GM19238 (cell line): ENCODE measurements around the gene DHRS13.

Experiments
- DNase-seq: peaks from one replicate; pipeline ENCODE4 v3.0.0; 2011; ENCODE audit warnings: low spot score; ENCODE audit not compliant: insufficient read length

The DHRS13 gene, protein sequence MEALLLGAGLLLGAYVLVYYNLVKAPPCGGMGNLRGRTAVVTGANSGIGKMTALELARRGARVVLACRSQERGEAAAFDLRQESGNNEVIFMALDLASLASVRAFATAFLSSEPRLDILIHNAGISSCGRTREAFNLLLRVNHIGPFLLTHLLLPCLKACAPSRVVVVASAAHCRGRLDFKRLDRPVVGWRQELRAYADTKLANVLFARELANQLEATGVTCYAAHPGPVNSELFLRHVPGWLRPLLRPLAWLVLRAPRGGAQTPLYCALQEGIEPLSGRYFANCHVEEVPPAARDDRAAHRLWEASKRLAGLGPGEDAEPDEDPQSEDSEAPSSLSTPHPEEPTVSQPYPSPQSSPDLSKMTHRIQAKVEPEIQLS

DNA sequence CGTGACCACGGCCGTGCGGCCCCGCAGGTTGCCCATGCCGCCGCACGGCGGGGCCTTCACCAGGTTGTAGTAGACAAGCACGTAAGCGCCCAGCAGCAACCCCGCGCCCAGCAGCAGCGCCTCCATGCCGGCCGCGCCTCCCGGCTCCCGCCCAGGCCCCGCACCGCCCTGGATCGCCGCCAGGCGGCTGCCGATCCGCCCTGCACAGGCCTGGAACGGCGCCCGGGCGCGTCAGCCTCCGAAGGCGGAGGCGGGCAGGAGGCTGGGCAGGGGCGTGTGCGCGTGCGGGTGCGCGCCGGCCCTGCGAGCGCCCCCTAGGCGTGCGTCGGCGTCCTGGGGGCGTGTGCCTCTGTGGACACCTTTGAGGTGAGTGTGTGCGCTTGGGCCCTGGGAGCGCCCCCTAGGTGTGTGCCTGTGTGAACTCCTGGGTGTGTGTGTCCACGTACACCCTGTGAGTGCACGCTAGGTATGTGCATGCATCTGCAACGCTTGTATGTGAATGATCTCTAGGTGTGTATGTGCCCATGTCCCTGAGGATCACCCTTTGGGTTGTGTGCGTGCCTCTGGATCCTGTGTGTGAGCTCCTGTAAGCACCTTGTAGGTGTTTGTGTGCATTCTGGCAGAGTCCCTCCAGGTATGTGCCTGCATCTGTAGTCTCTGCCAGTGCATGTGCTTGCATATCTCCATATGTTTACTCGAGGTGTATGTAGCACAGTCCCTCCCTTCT is at the start of gene DHRS13:
TSS of gene DHRS13 (minus strand) at position 261 of the 727 bp plus-strand sequence. CDS start at position 126, 135 bp downstream.
- peak; percentile 94 for DNase-seq

DNA sequence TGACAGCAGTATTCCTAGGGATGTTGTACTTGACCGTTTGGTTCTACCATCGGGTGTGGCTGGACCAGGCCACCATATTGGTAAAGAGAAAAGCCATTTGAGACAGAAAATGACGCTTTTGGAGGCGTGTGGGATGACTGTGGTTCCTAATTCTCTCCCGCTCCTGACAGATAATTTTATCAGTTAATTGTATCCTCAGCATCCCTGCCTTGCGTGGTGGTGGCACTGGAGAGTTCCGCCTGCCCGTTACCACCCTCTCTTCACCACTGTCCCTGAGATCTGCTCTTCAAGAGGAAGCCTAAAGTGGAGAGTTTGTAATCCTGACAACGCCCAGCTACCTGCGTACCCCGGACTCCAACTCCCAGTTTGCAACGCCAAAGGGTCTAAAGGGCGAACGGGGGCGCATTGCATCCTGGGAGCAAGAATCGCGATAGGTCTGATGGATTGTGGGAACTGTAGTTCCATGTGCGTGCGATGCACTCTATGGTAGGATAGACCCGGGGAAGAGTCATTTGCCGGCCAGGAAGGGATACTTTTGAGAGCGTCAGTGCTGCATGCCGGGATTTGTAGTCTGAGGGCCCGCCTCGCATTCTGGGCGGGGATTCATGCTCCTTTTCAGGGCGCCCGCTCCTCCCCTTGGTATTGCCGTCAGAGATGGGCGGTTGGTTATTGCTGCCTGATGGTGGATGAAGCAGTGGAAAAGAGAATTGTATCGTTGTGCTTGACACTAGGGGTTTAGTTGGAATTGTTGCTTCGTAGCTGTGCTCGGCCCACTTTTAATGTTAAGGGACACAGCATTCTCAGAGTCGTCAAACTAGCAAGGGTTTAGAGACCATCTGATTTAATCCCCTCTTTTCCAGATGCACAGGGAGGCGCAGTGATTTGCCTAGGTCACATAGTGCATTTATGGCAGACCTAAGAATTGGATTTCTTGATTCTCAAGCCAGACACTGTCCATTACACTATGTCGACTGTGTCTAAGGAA is 49.4 kb upstream of the DHRS13 start:
- peak; percentile 92 for DNase-seq

DNA sequence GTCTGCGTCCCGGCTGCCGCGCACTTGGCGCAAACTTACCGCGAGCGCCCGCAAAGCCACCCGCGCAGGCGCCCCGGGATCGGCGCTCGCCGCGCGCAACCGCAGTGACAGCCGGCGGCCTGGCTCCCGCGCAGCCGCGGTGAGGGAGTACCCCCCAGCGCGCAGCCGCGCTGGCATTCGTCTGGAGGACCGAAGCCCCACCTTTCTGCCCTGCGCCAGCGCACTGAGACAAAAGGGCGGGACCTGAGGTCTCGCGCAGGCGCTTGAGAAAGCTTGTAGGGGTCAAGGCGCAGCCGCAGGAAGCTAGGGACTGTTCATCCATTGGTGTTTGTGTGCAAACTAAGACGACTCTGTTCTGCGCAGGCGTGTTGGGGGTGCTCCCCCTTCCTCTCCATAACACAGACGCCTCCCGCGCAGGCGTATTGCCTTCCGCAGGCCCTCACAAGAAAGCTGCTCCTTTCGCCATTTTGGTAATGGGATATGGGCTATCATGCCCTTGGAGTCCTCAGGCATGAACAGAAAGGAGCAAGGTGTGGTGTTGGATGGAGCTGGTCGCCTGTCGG is 48.6 kb upstream of the DHRS13 start, which contains the start of gene PHF12:
TSS of gene PHF12 (minus strand) at position 91 of the 563 bp plus-strand sequence. CDS start 558 bp downstream, outside the sequence.
- peak; percentile 90 for DNase-seq

DNA sequence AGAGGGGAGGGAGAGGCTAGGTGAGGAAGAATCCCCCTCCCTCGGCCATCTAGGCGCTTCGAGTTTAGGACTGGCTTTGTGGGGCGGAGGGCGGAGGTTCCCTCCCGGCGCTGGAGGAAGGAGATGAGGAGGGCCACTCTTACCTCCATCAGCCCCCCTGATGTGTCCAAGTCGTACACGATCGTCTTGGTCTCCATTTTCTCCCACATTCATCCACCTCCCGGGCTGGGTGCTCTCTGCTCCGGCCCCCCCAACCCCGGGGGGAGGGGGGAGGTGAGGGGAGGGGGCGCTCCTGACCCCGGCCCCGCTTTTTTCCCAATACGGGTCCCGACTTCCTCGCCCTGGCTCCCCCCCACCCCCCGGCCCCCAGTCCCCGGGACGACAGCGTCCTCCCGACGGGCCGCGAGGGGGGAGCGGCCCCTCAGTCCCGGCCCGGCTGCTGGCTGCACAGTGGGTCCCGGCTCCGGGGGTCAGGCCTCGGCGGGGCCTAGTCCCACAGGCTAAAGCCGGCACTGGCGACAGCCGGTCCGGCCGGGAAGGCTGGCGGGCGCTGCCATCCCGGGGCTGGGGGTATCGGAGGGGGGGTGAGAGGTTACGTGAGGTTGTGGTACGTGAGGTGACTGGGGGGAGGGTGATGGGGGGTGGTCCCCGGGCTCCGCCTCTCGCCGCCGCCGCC is 48.0 kb upstream of the DHRS13 start:
- no peak for DNase-seq

DNA sequence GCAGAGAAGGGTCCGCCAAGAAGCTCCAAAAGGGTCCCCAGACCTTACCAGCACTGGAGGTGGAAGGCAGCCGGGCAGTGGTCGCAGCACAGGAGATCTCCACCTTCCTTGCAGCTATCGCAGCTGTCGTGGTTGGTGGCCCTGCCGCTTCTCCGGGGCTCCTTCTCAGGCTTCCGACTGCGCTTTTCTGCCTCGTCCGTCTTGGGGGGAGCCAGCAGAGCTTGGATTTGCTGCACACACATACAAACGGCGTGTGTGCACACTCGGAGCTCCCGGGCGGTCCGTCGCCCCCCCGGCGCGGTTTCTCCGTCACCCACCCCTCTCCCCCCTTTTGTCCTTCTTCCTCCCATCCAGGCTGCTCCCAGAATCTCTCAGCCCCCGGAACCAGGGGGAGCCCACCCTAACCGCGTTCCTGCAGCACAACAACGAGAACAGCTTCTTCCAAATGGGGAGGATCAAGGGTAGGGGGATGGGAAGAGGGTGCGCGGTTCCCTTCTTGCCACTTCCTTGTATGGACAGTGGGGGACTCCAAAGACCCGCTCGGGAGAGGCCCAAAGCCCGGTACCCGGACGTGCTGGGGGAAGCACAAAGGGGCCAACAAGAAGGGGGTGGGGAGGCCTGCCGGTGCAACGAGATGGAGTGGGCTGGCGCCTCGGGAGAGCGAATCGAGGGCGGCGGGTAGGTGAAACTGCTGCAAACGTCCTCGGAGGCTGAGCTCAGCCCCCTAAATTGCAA is 47.3 kb upstream of the DHRS13 start:
- no peak for DNase-seq

DNA sequence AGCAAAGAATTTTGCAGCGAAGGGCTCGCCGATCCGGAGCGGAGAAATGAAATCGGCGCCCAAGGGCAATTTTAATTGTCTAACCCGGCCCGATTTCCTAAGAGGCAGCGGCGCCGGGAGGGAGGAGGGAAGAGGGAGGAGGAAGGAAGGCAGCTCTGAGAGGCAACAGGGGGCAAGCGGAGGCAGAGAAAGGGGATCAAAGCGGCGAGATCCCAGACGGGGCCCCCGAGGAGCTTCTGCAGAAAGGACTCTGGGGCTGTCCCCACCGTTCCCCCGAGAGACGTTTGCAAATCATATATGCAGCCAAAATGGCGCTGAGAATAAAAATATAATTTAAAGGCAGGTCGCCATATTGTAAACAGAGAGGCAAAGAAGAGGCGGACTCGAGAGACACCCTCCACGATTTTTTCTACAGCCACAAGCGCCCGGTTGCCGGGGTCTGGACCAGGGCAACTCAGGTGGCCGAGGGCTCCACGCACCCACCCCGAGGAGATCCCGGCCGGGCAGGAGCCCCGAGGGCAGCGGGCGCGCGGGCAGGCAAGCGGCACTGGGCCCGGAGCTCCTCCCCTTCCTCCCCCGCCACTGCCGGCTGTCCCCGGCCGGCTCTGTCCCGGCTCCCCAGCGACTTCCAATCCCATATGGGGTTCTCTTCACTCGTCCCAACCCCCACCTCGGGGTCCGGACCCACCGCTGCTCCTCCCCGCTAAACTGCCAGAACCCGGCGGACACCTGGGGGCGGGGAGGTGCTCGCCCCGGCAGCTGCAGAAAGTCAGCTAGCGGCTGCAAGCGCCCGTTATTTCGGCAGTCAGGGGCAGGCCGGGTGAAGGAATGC is 46.5 kb upstream of the DHRS13 start:
- no peak for DNase-seq

DNA sequence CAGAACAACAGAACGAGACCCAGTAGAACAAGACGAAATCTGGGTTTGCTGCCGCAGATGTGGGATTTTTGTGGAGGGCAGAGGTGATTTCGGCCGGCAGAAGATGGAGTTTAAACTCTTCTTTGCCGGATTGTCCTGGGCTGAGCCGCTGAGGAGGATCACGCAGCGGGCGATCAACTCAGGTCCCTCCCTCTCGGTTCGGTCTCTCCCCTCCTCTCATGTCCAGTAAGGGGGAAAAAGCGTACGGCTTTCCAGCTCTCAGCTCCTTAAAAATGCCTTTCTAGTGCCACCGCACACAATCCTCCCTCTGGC is 46.0 kb upstream of the DHRS13 start:
- DNase-seq = no peak

DNA sequence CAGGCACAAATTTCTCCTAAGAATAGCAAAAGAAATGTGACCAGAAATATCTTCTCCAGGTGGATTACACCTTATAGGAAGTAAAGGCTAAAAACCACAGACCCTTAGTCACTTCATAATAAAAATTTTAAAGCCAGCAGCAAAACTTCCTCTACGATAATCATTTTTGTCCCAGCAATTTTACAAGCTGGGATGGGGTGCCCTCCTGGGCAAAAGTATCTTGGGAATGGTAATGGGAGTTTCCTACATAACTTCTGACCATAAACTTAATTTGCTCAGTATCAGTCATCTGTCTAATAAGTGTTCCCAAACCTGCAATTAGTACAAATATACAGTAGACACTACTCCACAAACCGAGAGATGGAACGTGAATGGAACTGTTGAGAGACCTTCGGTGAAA is 45.5 kb upstream of the DHRS13 start:
- no peak for DNase-seq

DNA sequence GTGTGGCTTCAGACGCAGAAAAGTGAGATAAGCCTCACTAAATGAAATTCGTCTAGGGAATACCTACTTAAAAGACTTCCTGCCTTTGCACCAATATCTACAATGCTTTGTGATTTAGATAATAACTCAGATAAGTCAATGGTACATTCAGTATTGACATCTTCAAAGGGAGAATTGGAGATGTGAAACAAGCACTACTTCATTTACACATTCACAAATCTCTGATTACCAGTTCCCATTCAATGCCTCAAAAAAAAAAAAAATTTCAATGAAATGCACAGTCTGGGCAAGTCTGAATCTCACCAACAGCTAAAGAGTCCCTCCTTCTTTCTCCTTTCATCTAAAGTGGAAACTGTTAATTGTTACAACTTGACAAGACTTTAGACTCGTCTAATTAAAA is 44.8 kb upstream of the DHRS13 start:
- no peak for DNase-seq

DNA sequence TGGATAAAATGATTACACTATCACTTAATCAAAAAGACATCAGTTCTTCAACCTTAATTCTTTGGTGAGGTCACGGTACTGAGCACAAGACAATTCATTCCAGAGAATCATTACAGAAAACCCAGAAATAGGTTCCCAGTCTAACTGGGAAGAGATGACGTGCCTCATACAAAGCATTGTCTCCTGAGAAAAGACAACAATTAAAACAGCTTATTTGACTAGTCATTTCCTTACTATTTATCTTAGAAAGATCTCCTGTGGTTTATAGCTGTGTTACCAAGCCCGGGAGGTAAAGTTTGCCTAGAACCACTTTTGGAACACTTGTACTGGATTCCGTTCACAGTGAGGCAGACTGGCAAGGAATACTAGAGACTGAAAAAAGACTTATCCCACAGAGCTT is 43.4 kb upstream of the DHRS13 start:
- DNase-seq = no peak

DNA sequence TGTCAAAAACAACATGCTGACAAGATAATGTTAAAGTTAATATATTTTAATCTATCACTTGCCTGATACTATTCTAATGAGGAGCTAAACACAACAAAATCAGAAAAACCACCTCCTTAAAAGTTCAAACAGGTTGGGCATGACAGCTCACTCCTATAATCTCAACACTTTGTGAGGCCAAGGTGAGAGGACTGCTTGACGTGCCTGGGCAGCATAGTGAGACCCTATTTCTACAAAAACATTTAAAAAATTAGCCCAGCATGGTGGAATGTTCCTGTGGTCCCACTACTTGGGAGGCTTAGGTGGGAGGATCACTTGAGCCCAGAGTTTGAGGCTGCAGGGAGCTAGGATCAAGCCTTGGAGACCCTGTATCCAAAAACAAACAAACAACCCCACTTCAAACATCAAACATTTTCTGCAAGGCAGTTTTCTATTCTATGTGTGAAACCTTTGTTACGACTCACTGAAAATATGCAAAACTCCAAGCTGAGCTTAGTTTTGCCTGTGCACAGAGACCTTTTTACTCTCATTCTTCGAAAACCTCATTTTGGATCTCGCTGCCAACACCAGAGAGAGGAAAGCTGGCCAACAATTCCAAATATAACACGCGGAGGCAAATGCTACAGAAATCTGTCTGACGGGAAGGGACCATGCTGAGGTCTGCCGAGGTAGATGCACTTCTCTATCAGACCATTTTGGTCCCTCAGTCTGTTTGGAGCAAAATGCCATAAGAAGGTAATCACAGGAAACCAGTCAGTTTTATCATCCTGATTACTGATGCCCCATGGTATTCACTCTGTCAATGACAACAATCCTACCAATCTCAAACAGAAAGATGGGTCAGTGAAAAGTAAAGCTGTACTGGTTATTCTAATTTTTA is 42.2 kb upstream of the DHRS13 start:
- DNase-seq = no peak

DNA sequence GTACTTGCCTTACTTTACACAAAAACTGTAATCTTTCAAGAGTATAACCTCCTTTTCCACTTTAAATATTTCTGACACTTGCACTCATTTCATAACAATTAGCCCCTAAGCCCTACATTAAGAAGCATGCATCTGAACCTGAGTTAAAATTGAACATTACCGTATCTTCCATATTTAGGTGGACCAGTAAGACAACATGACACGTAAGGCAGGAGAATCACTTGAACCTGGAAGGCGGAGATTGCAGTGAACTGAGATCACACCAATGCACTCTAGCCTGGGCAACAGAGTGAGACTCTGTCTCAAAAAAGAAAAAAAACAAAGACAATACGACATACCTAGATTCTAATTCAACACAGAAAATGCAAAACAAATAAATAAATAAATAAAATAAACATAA is 41.5 kb upstream of the DHRS13 start:
- no peak for DNase-seq

DNA sequence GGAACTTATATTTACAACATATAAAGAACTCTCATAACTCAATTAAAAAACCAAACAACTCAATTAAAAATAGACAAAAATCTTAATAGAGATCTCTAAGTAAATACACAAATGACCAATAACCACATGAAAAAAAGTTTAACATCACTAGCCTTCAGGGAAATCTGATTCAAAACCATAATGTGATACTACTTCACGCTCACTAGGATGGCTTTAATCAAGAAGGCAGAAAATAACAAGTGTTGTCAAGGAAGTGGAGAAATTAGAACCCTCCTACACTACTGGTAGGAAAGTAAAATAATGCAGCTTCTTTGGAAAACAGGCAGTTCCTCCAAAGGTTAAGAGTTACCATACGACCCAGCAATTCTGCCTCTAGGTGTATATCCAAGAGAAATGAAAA is 40.0 kb upstream of the DHRS13 start:
- DNase-seq = no peak

DNA sequence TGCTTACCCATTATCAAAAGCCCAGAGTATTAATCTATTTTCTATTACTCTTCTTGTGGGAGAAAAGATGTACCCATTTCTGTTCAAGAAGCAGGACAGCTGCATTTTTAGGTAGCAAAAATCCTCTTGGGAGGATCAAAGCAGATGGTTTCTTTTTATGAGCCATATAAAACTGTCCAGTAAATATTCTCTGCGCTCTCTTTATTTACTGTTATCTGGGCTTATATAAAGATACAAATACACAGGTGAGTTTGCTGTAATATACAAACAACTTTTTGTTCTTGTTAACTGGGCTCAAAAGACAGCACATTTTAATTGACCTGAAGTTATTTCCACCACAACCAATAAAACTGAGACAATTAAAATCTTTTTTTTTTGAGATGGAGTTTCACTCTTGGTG is 38.4 kb upstream of the DHRS13 start:
- DNase-seq = no peak

DNA sequence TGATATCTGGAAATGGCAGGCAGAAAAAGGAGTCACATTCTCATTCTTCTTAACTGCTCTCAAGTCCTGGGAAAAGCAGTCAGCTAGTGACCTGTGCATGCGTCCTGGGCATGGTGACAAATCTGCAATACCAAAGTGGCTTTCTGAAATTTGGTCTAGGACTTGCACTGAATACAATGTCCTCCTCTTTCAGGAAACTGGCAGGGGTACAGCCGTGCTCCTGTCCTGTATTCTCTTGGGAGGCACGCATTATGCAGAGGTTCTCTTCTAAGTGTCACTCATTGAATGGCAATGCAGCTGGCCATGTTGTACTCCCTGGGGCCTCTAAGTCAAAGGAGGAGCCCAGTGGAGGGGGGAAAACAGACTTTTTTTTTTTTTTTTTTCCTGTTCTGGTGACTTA is 37.8 kb upstream of the DHRS13 start:
- DNase-seq = no peak

DNA sequence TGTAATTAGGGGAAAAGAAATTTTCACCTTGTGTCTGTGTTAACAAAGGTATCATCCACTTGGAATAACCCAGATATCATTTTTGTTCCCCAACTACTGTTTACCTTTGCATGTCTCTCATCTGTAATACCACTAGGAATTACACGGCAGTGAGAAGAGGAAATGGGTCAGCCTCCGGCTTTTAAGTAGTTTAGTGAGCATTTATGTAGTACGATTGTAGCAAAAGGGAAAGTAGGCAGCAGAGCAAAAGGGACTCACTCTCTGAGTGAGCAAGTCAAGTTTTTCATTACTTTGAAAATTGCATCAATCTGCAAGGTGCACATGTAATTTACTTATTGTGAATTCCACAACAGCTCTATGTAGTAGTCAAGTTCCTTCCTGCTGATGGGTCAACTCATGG is 37.3 kb upstream of the DHRS13 start:
- no peak for DNase-seq

DNA sequence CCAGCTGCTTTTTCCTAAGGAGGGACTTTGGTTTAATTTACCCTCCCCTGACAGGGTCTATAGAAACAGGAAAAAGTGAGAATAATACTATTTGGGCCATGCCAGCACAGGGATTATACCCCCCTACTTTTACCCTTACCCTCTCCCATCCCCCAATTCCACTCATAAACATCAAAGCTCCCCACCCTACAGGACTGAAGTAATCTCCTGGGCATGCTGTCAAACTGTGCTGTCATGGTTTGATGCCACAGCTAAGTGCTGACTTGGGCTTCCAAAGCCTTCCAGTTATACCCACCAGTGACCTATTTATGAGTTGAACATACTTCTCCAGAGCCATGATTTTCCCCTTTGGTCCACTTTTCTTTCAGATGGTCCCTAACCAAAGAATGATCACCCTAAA is 35.7 kb upstream of the DHRS13 start:
- no peak for DNase-seq

DNA sequence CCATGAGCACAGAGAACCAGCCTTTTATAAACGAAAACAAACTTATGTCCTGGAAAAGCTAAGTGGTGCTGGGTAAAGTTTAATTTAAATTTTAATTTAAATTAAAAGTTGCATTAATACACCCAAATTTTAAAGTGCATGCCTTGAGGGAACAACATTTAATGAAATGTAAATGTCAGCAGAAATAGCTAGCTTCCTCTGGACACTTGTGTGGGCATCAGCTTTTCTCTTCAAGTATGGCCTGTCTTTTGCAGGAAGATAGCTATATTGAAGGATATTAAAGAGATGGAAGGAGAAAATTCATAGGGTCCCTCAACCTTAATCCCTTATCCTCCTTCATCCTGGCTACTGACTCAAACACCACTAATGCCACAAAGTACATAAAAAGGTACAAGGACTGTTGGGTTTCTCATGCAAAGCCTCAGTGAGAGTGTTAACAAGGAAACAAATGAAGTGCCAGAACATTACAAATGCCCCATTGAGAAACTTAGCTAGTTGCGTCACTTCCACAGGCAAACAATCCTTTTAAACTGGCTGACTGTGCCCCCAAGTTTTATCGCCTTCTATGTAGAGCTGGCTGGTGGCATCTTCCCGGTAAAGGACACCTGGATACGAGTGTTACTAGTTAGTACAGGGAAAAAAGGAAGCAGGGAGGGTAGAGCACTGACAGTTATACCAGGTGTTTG is 34.3 kb upstream of the DHRS13 start:
- DNase-seq = no peak
